GM18505 (cell line): Measurements from ENCODE around the gene CFL1.

Experiments
- ATAC-seq: cut with Tn5 transposase; IDR thresholded peaks from one replicate; pipeline ENCODE4 v1.9.1; 2021; ENCODE audit not compliant: unreplicated experiment
- POLR2A ChIP-seq: IDR thresholded peaks from 4 replicates; pipeline ENCODE4 v1.6.1; 2011; ENCODE audit warnings: borderline replicate concordance; ENCODE audit not compliant: insufficient read depth, insufficient read length; ENCODE audit errors: extremely low read depth

CFL1 gene

GRCh38 chr11:65883786-65884715 lies 26.1 kb upstream of the CFL1 start:
- ATAC-seq: no peak
- TF ChIP-seq POLR2A: no peak

- no peak for ATAC-seq
- no peak for TF ChIP-seq POLR2A
Observed at GRCh38 chr11:65883058-65883761, 25.2 kb upstream of the CFL1 start.

GRCh38 chr11:65882120-65883057 lies 24.4 kb upstream of the CFL1 start:
- ATAC-seq: no peak
- TF ChIP-seq POLR2A: no peak

GRCh38 chr11:65880844-65881421 lies 23.0 kb upstream of the CFL1 start:
- ATAC-seq: no peak

GRCh38 chr11:65880027-65880426 lies 22.0 kb upstream of the CFL1 start:
- no peak for ATAC-seq
- no peak for TF ChIP-seq POLR2A

More at GRCh38 chr11:65880844-65881421, 23.0 kb upstream of the CFL1 start:
- TF ChIP-seq POLR2A: no peak

- no peak for ATAC-seq
- TF ChIP-seq POLR2A: no peak
Observed at GRCh38 chr11:65879617-65880016, 21.6 kb upstream of the CFL1 start, which contains the start of gene CTSW. TSS of gene CTSW (plus strand) at chr11:65879837. CDS start at chr11:65879855, 18 bp downstream.

GRCh38 chr11:65873318-65874156 lies 15.6 kb upstream of the CFL1 start:
- ATAC-seq: peak; percentile 78
- peak; percentile 66 for TF ChIP-seq POLR2A

GRCh38 chr11:65872586-65873317 lies 14.8 kb upstream of the CFL1 start, which contains the start of gene EFEMP2:
TSS of gene EFEMP2 (minus strand) at chr11:65872800. CDS start at chr11:65872354, 446 bp downstream.
- no peak for ATAC-seq
- no peak for TF ChIP-seq POLR2A

GRCh38 chr11:65871811-65872548 lies 14.0 kb upstream of the CFL1 start:
- no peak for TF ChIP-seq POLR2A
- no peak for ATAC-seq
